Heart left ventricle (tissue), 16 donors: Measurements from ENCODE around the gene ZNF319. TPM values are rescaled to one million over a fixed set of nuclear protein-coding genes. Genes with fewer than 3 reads are reported as not detected.
A peak's percentile ranks its signal among the peaks of the same experiment; 100 is the strongest.

Experiments
- ATAC-seq, 4 donors: fragments of 200-7000 bp; cut with Tn5 transposase; one replicate each; pipeline ENCODE4 v1.9.1; 2020 to 2022; ENCODE audit warnings: moderate library complexity in 4 of 4, mild to moderate bottlenecking in 3 of 4, moderate number of reproducible peaks in 1 of 4
- DNase-seq, 5 donors: peaks; one replicate each; pipeline ENCODE4 v3.0.0-alpha.2; 2020
- H3K27ac ChIP-seq, 12 donors: fragments of 200-600 bp; sonication (generic) in 4 of 12; one replicate each; pipeline versions ENCODE4 v1.5.0 to v1.8.0; 2016 to 2022; ENCODE audit warnings: mild to moderate bottlenecking in 2 of 12
- H3K27me3 ChIP-seq, 9 donors: fragments of 200-600 bp; sonication (generic) in 2 of 9; one replicate each; pipeline versions ENCODE4 v1.5.1 to v1.8.0; 2016 to 2022; ENCODE audit warnings: mild to moderate bottlenecking in 3 of 9
- H3K36me3 ChIP-seq, 9 donors: fragments of 200-600 bp; sonication (generic) in 2 of 9; one replicate each; pipeline versions ENCODE4 v1.5.0 to v1.8.0; 2018 to 2022; ENCODE audit warnings: mild to moderate bottlenecking in 2 of 9
- H3K4me1 ChIP-seq, 12 donors: fragments of 200-600 bp; sonication (generic) in 4 of 12; one replicate each; pipeline versions ENCODE4 v1.5.0 to v1.8.0; 2016 to 2022; ENCODE audit warnings: mild to moderate bottlenecking in 3 of 12
- H3K4me3 ChIP-seq, 12 donors: fragments of 200-600 bp; sonication (generic) in 4 of 12; one replicate each; pipeline versions ENCODE4 v1.5.0 to v1.8.0; 2017 to 2022; ENCODE audit warnings: mild to moderate bottlenecking in 9 of 12, moderate library complexity in 4 of 12
- H3K9me3 ChIP-seq, 12 donors: fragments of 200-600 bp; sonication (generic) in 4 of 12; one replicate each; pipeline versions ENCODE4 v1.5.0 to v1.8.0; 2016 to 2022; ENCODE audit warnings: mild to moderate bottlenecking in 1 of 12
- CTCF ChIP-seq, 12 donors: fragments of 200-600 bp; sonication (generic) in 4 of 12; IDR thresholded peaks; one replicate each; pipeline versions ENCODE4 v1.5.0 to v1.8.0; 2018 to 2022; ENCODE audit warnings: antibody characterized with exemption in 12 of 12, mild to moderate bottlenecking in 5 of 12
- POLR2A ChIP-seq, 2 donors: fragments of 450-650 bp; IDR thresholded peaks; one replicate each; pipeline ENCODE4 v1.6.1; 2017; ENCODE audit warnings: antibody characterized with exemption in 2 of 2, mild to moderate bottlenecking in 2 of 2, moderate library complexity in 2 of 2
- WGBS, 4 donors: extraction: QIAGEN DNeasy Blood & Tissue Kit in 2 of 4; methylation state at CpG; one replicate each; pipeline versions ENCODE4 v1.1.5 to v1.1.7; 2013 to 2018; 5-methylcytosine and 5-hydroxymethylcytosine counted together
- intact Hi-C, 10 donors: fragments of 100-400 bp; cut with DNase I; formaldehyde crosslinking; loops; one replicate each; pipeline versions ENCODE4 v1.11.1 to v1.14.2; 2022
- polyA plus RNA-seq, 2 donors: library from polyadenylated mRNA; stranded (reverse); fragments of 200-250 nt; gene quantifications; one replicate each; pipeline ENCODE4 v1.2.3, GENCODE V29; 2013
- total RNA-seq, 9 donors: library from RNA; depleted of rRNA in 2 of 9; stranded (reverse); fragments of >200 nt in 2 of 9; fragmentation: NEBNext Ultra II Directional in 3 of 9; extraction: Animal tissue kit (Norgen Biotek cat#: 25700) in 3 of 9; gene quantifications; one replicate each; pipeline versions ENCODE4 v1.1.0 to v1.2.4, GENCODE V29; 2016 to 2023
- donor health status: ischemic (EF 13 %, LVEDD 7.1; RV severe dilation, severe dysfunction).
- donor health status: healthy with polysubstance abuse.
- donor health status: DM: no; HTN: yes; CAD: no.
- donor health status: DM: no; HTN: no; CAD: no.
- donor health status: ischemic (EF 25% LVEDD 6.9; RV normal size, moderate dysfunction).
- donor health status: ischemic (EF 25% LVEDD 5.7; RV mildly dilated, moderate dysfunction).
- donor health status: healthy.
- donor health status: DM: yes; HTN: yes; CAD: no.
- donor health status: ischemic (EF 35%, LVEDD 5.7; RV mildly dilated, moderate dysfunction).
- donor health status: nonischemic (EF 11% LVEDD 7.7; RV severe dilation, severe dysfunction).
- donor health status: DM: yes; HTN: yes; CAD: no.
- donor health status: PGD.
- donor health status: ischemic (EF 29% LVEDD 5.4; RV normal size, mild dysfunction).
- donor health status: nonischemic (EF 23%, LVEDD 6.1; RV moderate dilation, normal function).

Gene ZNF319
- total and polyA plus RNA-seq, 11 donors, result 5.6 to 10.5 (median 8.6) TPM

GRCh38 chr16:57994778-57995177, 5.7 kb downstream of the ZNF319 start:
- Histone ChIP-seq H3K9me3 (no peaks in the 10 kb centered on the region), H3K27ac (peak overlapping the region in 1 of 12 donors; percentile 24), H3K36me3 (peaks cover 0 to 48% (median 36%) of the 10 kb centered on the region in 9 donors), H3K4me3 (no peak overlapping the region), H3K4me1 (peaks cover 3 to 56% (median 26%) of the 10 kb centered on the region in 12 donors), H3K27me3 (no peaks in the 10 kb centered on the region)
- peak in 7 of 12 donors; percentile 7 to 43 (median 36) for TF ChIP-seq CTCF (IDR thresholded peaks at IDR 0.05)
- no peak for TF ChIP-seq POLR2A (IDR thresholded peaks at IDR 0.05)
- WGBS, 4 donors, result 21 to 32% (median 25%) methylated on average over 4 of the region's 4 CpGs
- ATAC-seq (peak in 3 of 4 donors; percentile 42 to 73 (median 51)), DNase-seq (peak in 4 of 5 donors; percentile 54 to 76 (median 70))
- intact Hi-C loops, result loop anchor here in 5 of 10 donors (5.0 to 10.0 kb wide), 4 partner anchors 57 to 417 kb away; no protein-coding TSS in a partner anchor

GRCh38 chr16:57994361-57994760, 6.1 kb downstream of the ZNF319 start:
- TF ChIP-seq CTCF (IDR thresholded peaks at IDR 0.05), result no peak
- TF ChIP-seq POLR2A (IDR thresholded peaks at IDR 0.05), result no peak
- 91 to 96% (median 92%) methylated on average over 4 of the region's 4 CpGs for WGBS, 4 donors
- H3K4me3 ChIP-seq, result no peak overlapping the region
- intact Hi-C loops, result loop anchor here in 2 of 10 donors (5.0 to 10.0 kb wide), 2 partner anchors 57 to 240 kb away; no protein-coding TSS in a partner anchor
- ATAC-seq (no peak), DNase-seq (no peak)
- H3K36me3 ChIP-seq, result peaks cover 0 to 48% (median 36%) of the 10 kb centered on the region in 9 donors
- peak overlapping the region in 1 of 12 donors; percentile 24 for H3K27ac ChIP-seq
- H3K27me3 ChIP-seq, result no peaks in the 10 kb centered on the region
- H3K4me1 ChIP-seq, result peaks cover 3 to 52% (median 21%) of the 10 kb centered on the region in 12 donors
- no peaks in the 10 kb centered on the region for H3K9me3 ChIP-seq

GRCh38 chr16:57993897-57994296, 6.6 kb downstream of the ZNF319 start:
- intact Hi-C loops, result loop anchor here in 2 of 10 donors (5.0 to 10.0 kb wide), 2 partner anchors 57 to 239 kb away; no protein-coding TSS in a partner anchor
- 86 to 98% (median 90%) methylated on average over 1 to 5 of the region's 5 CpGs for WGBS, 4 donors

More at GRCh38 chr16:57993897-57994296, 6.6 kb downstream of the ZNF319 start:
- no peaks in the 10 kb centered on the region for H3K27me3 ChIP-seq
- H3K27ac ChIP-seq, result no peak overlapping the region
- peaks cover 0 to 48% (median 36%) of the 10 kb centered on the region in 9 donors for H3K36me3 ChIP-seq
- H3K4me3 ChIP-seq, result no peak overlapping the region
- DNase-seq, result peak in 1 of 5 donors; percentile 46
- TF ChIP-seq POLR2A (IDR thresholded peaks at IDR 0.05), result no peak
- TF ChIP-seq CTCF (IDR thresholded peaks at IDR 0.05), result no peak
- peaks cover 3 to 48% (median 17%) of the 10 kb centered on the region in 12 donors for H3K4me1 ChIP-seq
- no peaks in the 10 kb centered on the region for H3K9me3 ChIP-seq
- no peak for ATAC-seq
